Brain pericyte (primary cell): ENCODE measurements around the gene SCT.
"Not testable (repeated sequence)": the region's sequence is repeated elsewhere in the genome, so short reads cannot be mapped to it uniquely, and the experiment has no call there.

Source experiments
- DNase-seq: peaks from one replicate; pipeline ENCODE4 v3.0.0-alpha.2; 2012; ENCODE audit warnings: low read depth, low spot score

The SCT gene

GRCh38 chr11:626475-627307, at the start of gene SCT:
Gene SCT, minus strand, starts transcription at chr11:627181. Its CDS starts 38 bp downstream, at chr11:627143.
- DNase-seq: no peak

- no peak for DNase-seq
These were observed 47.4 kb upstream of the SCT start for GRCh38 chr11:674406-674805.

- no peak for DNase-seq
These were observed 46.9 kb upstream of the SCT start for GRCh38 chr11:673866-674265.

- no peak for DNase-seq
These were observed 38.8 kb upstream of the SCT start for GRCh38 chr11:665704-666281.

- no peak for DNase-seq
These were observed 38.2 kb upstream of the SCT start for GRCh38 chr11:665062-665703.

GRCh38 chr11:662689-663274, 35.8 kb upstream of the SCT start:
- DNase-seq: no peak

- DNase-seq: no peak
These were observed 33.9 kb upstream of the SCT start for GRCh38 chr11:660681-661444.

GRCh38 chr11:660281-660680, 33.3 kb upstream of the SCT start:
- no peak for DNase-seq

- DNase-seq: no peak
These were observed 32.6 kb upstream of the SCT start for GRCh38 chr11:659532-660085.

- DNase-seq: no peak
These were observed 30.7 kb upstream of the SCT start for GRCh38 chr11:657691-658126.

- no peak for DNase-seq
These were observed 29.9 kb upstream of the SCT start for GRCh38 chr11:656866-657265.

GRCh38 chr11:656426-656825, 29.4 kb upstream of the SCT start:
- DNase-seq: no peak

- DNase-seq: no peak
These were observed 28.2 kb upstream of the SCT start for GRCh38 chr11:655036-655726.

GRCh38 chr11:654444-654843, 27.5 kb upstream of the SCT start:
- not testable (repeated sequence) for DNase-seq

GRCh38 chr11:653837-654236, 26.9 kb upstream of the SCT start:
- DNase-seq: no peak

GRCh38 chr11:653136-653535, 26.2 kb upstream of the SCT start:
- not testable (repeated sequence) for DNase-seq

- DNase-seq: no peak
These were observed 23.5 kb upstream of the SCT start for GRCh38 chr11:650482-650881.

GRCh38 chr11:647672-648158, 20.7 kb upstream of the SCT start:
- not testable (repeated sequence) for DNase-seq

- no peak for DNase-seq
These were observed 19.2 kb upstream of the SCT start for GRCh38 chr11:646214-646613.

- DNase-seq: no peak
These were observed 18.6 kb upstream of the SCT start for GRCh38 chr11:645536-645935.
